ENCODE data around the gene ASPHD1. TPM values are rescaled to one million over a fixed set of nuclear protein-coding genes. Genes with fewer than 3 reads are reported as not detected.
A peak's percentile ranks its signal among the peaks of the same experiment; 100 is the strongest.

ASPHD1 gene
- total and polyA plus RNA-seq, 2 donors (not counting 1 experiment from before 2014, with no cell fraction given) = 0.77 to 5.4 TPM

GRCh38 chr16:29876594-29877249 is 23.6 kb upstream of the ASPHD1 start:
- no peaks in the 10 kb centered on the region for H3K79me2 ChIP-seq (ENCODE audit: control insufficient read depth, insufficient read depth, low read length)
- peak overlapping the region; percentile 64 for H3K4me2 ChIP-seq (ENCODE audit: extremely low read depth, insufficient read depth, low read length)
- TF ChIP-seq CTCF (conservative IDR thresholded peaks at IDR 0.05 in 1 of 2, IDR thresholded peaks at IDR 0.05 in 1 of 2; ENCODE audit: low read depth in 1 of 2, low read length in 2 of 2) (no peak), EZH2 (IDR thresholded peaks at IDR 0.05; ENCODE audit: low read length, missing control alignments) (peak; percentile 76)
- H3K9ac ChIP-seq (ENCODE audit: insufficient read depth, low read length) = no peak overlapping the region
- no peak overlapping the region for H3K27ac ChIP-seq (ENCODE audit: insufficient read depth, low read length)
- no peaks in the 10 kb centered on the region for H3K36me3 ChIP-seq (ENCODE audit: control insufficient read depth, insufficient read depth, low read length)
- H2AFZ ChIP-seq (ENCODE audit: low read length) = no peak overlapping the region
- H3K27me3 ChIP-seq (ENCODE audit: control insufficient read depth, insufficient read depth, low read length) = peaks cover 13% of the 10 kb centered on the region
- H4K20me1 ChIP-seq (ENCODE audit: control insufficient read depth, extremely low read depth, insufficient read depth, low read length) = no peaks in the 10 kb centered on the region
- no peaks in the 10 kb centered on the region for H3K4me1 ChIP-seq (ENCODE audit: control insufficient read depth, extremely low read depth, insufficient read depth, low read length)
- peak overlapping the region in 1 of 4 experiments; percentile 30 for H3K4me3 ChIP-seq (replicated peaks in 1 of 4; ENCODE audit: control extremely low read depth in 1 of 4, insufficient read depth in 1 of 4, low read depth in 3 of 4, low read length in 4 of 4)
- H3K9me3 ChIP-seq (ENCODE audit: control insufficient read depth, insufficient read depth, low read depth, low read length) = no peaks in the 10 kb centered on the region
- DNase-seq (ENCODE audit: low read depth in 2 of 2) = no peak

- Histone ChIP-seq H4K20me1 (ENCODE audit: control insufficient read depth, extremely low read depth, insufficient read depth, low read length) (no peaks in the 10 kb centered on the region), H3K4me3 (replicated peaks in 1 of 4; ENCODE audit: control extremely low read depth in 1 of 4, insufficient read depth in 1 of 4, low read depth in 3 of 4, low read length in 4 of 4) (no peak overlapping the region), H3K4me2 (ENCODE audit: extremely low read depth, insufficient read depth, low read length) (no peak overlapping the region), H3K36me3 (ENCODE audit: control insufficient read depth, insufficient read depth, low read length) (no peaks in the 10 kb centered on the region), H2AFZ (ENCODE audit: low read length) (no peak overlapping the region), H3K9ac (ENCODE audit: insufficient read depth, low read length) (no peak overlapping the region), H3K4me1 (ENCODE audit: control insufficient read depth, extremely low read depth, insufficient read depth, low read length) (no peaks in the 10 kb centered on the region), H3K9me3 (ENCODE audit: control insufficient read depth, insufficient read depth, low read depth, low read length) (no peaks in the 10 kb centered on the region), H3K27ac (ENCODE audit: insufficient read depth, low read length) (no peak overlapping the region), H3K27me3 (ENCODE audit: control insufficient read depth, insufficient read depth, low read length) (peaks cover 13% of the 10 kb centered on the region), H3K79me2 (ENCODE audit: control insufficient read depth, insufficient read depth, low read length) (no peaks in the 10 kb centered on the region)
- peak; percentile 17 to 27 for DNase-seq (ENCODE audit: low read depth in 2 of 2)
- TF ChIP-seq CTCF (conservative IDR thresholded peaks at IDR 0.05 in 1 of 2, IDR thresholded peaks at IDR 0.05 in 1 of 2; ENCODE audit: low read depth in 1 of 2, low read length in 2 of 2) (no peak), EZH2 (IDR thresholded peaks at IDR 0.05; ENCODE audit: low read length, missing control alignments) (no peak)
Observed at GRCh38 chr16:29877266-29877961, 22.9 kb upstream of the ASPHD1 start.

GRCh38 chr16:29878172-29878571 is 22.1 kb upstream of the ASPHD1 start:
- Histone ChIP-seq H3K9ac (ENCODE audit: insufficient read depth, low read length) (no peak overlapping the region), H3K9me3 (ENCODE audit: control insufficient read depth, insufficient read depth, low read depth, low read length) (no peaks in the 10 kb centered on the region), H3K27ac (ENCODE audit: insufficient read depth, low read length) (no peak overlapping the region), H3K4me3 (replicated peaks in 1 of 4; ENCODE audit: control extremely low read depth in 1 of 4, insufficient read depth in 1 of 4, low read depth in 3 of 4, low read length in 4 of 4) (no peak overlapping the region), H3K79me2 (ENCODE audit: control insufficient read depth, insufficient read depth, low read length) (no peaks in the 10 kb centered on the region), H4K20me1 (ENCODE audit: control insufficient read depth, extremely low read depth, insufficient read depth, low read length) (no peaks in the 10 kb centered on the region), H3K27me3 (ENCODE audit: control insufficient read depth, insufficient read depth, low read length) (peaks cover 13% of the 10 kb centered on the region), H3K4me1 (ENCODE audit: control insufficient read depth, extremely low read depth, insufficient read depth, low read length) (no peaks in the 10 kb centered on the region), H3K4me2 (ENCODE audit: extremely low read depth, insufficient read depth, low read length) (no peak overlapping the region), H3K36me3 (ENCODE audit: control insufficient read depth, insufficient read depth, low read length) (no peaks in the 10 kb centered on the region), H2AFZ (ENCODE audit: low read length) (no peak overlapping the region)
- TF ChIP-seq EZH2 (IDR thresholded peaks at IDR 0.05; ENCODE audit: low read length, missing control alignments) (no peak), CTCF (conservative IDR thresholded peaks at IDR 0.05 in 1 of 2, IDR thresholded peaks at IDR 0.05 in 1 of 2; ENCODE audit: low read depth in 1 of 2, low read length in 2 of 2) (no peak)
- no peak for DNase-seq (ENCODE audit: low read depth in 2 of 2)
